ENCODE data around the gene ACO2. TPM values are rescaled to one million over a fixed set of nuclear protein-coding genes. Genes with fewer than 3 reads are reported as not detected.

The ACO2 gene
- polyA plus RNA-seq, 1 of the 3 experiments (the other 2 are of a cell fraction) = 47.0 TPM

DNA sequence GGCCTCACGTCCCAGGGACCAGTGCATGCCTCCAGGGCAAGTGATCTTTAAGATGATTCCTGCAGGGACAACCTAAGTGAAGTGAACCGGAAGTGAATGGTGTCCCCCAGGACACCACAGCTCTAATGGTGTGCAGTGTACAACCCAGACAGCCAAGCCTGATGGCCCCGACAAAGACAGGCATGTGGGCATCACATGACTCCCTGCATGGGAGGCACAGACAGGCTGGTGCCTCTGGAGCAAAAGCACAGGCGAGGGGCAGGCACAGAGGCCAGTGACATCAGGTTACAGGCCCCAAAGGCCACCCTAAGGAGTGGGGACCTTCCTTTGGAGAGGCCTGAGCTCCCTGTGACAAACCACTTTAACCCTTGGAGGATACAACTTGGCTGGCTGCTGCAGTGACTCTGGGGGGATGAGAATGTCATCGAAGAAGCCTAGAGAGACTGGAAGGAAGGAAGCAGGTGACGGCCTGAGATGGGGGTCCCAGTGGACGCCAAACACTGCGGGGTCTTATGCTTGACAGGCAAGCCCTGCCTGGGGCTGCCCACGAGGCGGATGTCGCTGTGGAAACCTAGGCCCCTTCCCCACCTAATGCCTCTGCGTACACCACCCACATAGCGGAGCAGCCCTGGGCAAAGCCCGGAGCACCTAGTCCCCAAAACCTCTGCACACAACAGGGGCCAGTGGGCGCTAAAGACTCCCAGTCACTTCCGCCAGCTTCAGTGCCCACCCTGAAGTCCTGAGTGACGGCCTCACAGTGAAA lies 63.0 kb downstream of the ACO2 start:
- TF ChIP-seq RAD21 (IDR thresholded peaks at IDR 0.05; ENCODE audit: low read length) (no peak), FOXJ3 (CRISPR knock-in tag; IDR thresholded peaks at IDR 0.05) (no peak), SMC3 (IDR thresholded peaks at IDR 0.05; ENCODE audit: low read depth, low read length) (no peak), EP300 (IDR thresholded peaks at IDR 0.05; ENCODE audit: borderline replicate concordance in 1 of 2, low read depth in 1 of 2, low read length in 1 of 2) (no peak), FOXM1 (IDR thresholded peaks at IDR 0.05; ENCODE audit: low read depth) (no peak), SIN3A (IDR thresholded peaks at IDR 0.05; ENCODE audit: borderline replicate concordance, low read depth, low read length) (no peak), MXI1 (IDR thresholded peaks at IDR 0.05; ENCODE audit: low read depth, low read length) (no peak)
- TF ChIP-seq, protein P1, sequence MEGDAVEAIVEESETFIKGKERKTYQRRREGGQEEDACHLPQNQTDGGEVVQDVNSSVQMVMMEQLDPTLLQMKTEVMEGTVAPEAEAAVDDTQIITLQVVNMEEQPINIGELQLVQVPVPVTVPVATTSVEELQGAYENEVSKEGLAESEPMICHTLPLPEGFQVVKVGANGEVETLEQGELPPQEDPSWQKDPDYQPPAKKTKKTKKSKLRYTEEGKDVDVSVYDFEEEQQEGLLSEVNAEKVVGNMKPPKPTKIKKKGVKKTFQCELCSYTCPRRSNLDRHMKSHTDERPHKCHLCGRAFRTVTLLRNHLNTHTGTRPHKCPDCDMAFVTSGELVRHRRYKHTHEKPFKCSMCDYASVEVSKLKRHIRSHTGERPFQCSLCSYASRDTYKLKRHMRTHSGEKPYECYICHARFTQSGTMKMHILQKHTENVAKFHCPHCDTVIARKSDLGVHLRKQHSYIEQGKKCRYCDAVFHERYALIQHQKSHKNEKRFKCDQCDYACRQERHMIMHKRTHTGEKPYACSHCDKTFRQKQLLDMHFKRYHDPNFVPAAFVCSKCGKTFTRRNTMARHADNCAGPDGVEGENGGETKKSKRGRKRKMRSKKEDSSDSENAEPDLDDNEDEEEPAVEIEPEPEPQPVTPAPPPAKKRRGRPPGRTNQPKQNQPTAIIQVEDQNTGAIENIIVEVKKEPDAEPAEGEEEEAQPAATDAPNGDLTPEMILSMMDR (IDR thresholded peaks at IDR 0.05) = no peak
- Histone ChIP-seq H3K4me3 (ENCODE audit: low read depth in 2 of 2, low read length in 1 of 2) (no peak overlapping the region), H3K27me3 (ENCODE audit: insufficient read depth) (no peaks in the 10 kb centered on the region), H3K79me2 (ENCODE audit: insufficient read depth) (no peaks in the 10 kb centered on the region; the same call in 1 of the 2 replicates), H3K4me2 (no peak overlapping the region), H3F3A (replicated peaks; ENCODE audit: insufficient read depth) (no peaks in the 10 kb centered on the region), H3K27ac (ENCODE audit: low read depth in 2 of 2, low read length in 1 of 2) (no peak overlapping the region), H3K9ac (no peak overlapping the region), H3K36me3 (replicated peaks in 1 of 2; ENCODE audit: control insufficient read depth in 1 of 2, insufficient read depth in 2 of 2, low read length in 1 of 2) (peaks cover 0 to 15% of the 10 kb centered on the region in 2 experiments), H3K9me3 (no peaks in the 10 kb centered on the region), H3K4me1 (ENCODE audit: control insufficient read depth in 1 of 2, insufficient read depth in 2 of 2, low read depth in 1 of 2, low read length in 1 of 2) (no peaks in the 10 kb centered on the region; a peak in 1 of 4 replicates), H3K9me2 (no peaks in the 10 kb centered on the region), H2AFZ (ENCODE audit: low read depth) (no peak overlapping the region), H4K20me1 (ENCODE audit: insufficient read depth) (no peaks in the 10 kb centered on the region)
- no CpG with 5 or more reads among the region's 17 CpGs for WGBS (ENCODE audit: low lambda C conversion rate)
- POLR2A ChIA-PET = no interaction called here
- DNase-seq = no peak
- CTCF ChIA-PET = interaction anchor here (1.2 to 1.9 kb wide), 4 partner anchors 9 to 128 kb away, joined by 3 to 11 read pairs (median 6); partner anchors contain the start of gene POLR3H

DNA sequence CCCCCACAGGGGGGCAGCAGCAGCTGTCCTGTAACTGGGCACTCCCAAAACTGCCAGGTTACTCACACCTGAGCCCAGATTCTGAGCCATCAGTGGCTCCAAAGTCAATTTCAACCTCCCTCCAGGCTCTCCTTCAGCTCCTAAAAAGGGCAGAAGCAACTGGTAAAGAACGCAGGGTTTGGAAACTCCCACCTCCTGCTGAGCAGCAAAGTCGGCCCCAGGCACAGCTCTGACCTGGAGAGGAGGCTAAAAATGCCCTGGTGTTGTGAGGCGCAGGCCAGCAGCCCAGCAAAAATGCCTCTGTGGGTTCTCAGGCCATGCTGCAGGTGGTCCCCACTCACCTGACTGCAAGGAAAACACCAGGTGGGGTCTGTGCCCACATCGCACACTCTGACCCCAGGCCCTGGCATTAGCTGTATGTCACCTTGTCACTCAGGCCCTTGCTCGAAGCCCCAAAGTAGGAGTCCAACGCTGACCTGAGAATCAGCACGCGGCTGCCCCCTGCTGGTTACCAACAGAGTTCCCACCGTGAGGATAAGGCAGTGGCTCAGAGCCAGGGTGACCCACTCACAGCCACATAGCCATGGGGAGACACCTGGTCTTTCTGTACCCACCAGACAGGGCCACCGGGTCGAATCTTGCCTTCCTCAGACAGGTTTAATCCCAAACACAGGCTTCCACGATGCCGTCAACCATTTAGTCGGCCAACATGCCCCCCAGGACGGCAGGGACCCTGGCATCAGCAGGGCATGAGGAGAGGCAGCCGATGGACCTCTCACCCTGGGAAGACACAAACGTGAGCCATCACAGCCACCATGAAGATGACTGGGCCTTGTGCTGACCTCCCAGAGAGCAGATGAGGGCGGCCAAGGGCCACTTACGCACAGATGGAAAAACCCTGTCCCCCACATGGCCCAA lies 64.2 kb downstream of the ACO2 start:
- Histone ChIP-seq H3K9me3 (no peaks in the 10 kb centered on the region), H4K20me1 (ENCODE audit: insufficient read depth) (no peaks in the 10 kb centered on the region), H3K36me3 (replicated peaks in 1 of 2; ENCODE audit: control insufficient read depth in 1 of 2, insufficient read depth in 2 of 2, low read length in 1 of 2) (peaks cover 0 to 14% of the 10 kb centered on the region in 2 experiments), H3K9me2 (no peaks in the 10 kb centered on the region), H2AFZ (ENCODE audit: low read depth) (no peak overlapping the region), H3K4me3 (ENCODE audit: low read depth in 2 of 2, low read length in 1 of 2) (no peak overlapping the region; a peak in 1 of 4 replicates), H3K4me1 (ENCODE audit: control insufficient read depth in 1 of 2, insufficient read depth in 2 of 2, low read depth in 1 of 2, low read length in 1 of 2) (no peaks in the 10 kb centered on the region; a peak in 1 of 4 replicates), H3K4me2 (no peak overlapping the region), H3K27ac (ENCODE audit: low read depth in 2 of 2, low read length in 1 of 2) (no peak overlapping the region), H3K9ac (no peak overlapping the region), H3K27me3 (ENCODE audit: insufficient read depth) (no peaks in the 10 kb centered on the region), H3K79me2 (ENCODE audit: insufficient read depth) (no peaks in the 10 kb centered on the region; the same call in 1 of the 2 replicates), H3F3A (replicated peaks; ENCODE audit: insufficient read depth) (no peaks in the 10 kb centered on the region)
- ChIA-PET CTCF (interaction anchor here (0.8 to 1.9 kb wide), 10 partner anchors 8 to 151 kb away, joined by 3 to 11 read pairs (median 3); partner anchors contain the start of gene POLR3H), POLR2A (no interaction called here)
- 0% methylated on average over 1 of the region's 19 CpGs for WGBS (ENCODE audit: low lambda C conversion rate)
- peak; percentile 71 for DNase-seq
- TF ChIP-seq SMC3 (IDR thresholded peaks at IDR 0.05; ENCODE audit: low read depth, low read length) (peak; percentile 27; the same call in 1 of the 2 replicates), POLR2AphosphoS5 (IDR thresholded peaks at IDR 0.05; ENCODE audit: low read depth, low read length) (no peak), RAD21 (IDR thresholded peaks at IDR 0.05; ENCODE audit: low read length) (peak; percentile 41), FOSL2 (IDR thresholded peaks at IDR 0.05; ENCODE audit: borderline replicate concordance, low read depth) (no peak), NRF1 (IDR thresholded peaks at IDR 0.05; ENCODE audit: low read depth, low read length) (no peak), RFX5 (IDR thresholded peaks at IDR 0.05; ENCODE audit: low read length) (no peak)
- TF ChIP-seq, protein P2, sequence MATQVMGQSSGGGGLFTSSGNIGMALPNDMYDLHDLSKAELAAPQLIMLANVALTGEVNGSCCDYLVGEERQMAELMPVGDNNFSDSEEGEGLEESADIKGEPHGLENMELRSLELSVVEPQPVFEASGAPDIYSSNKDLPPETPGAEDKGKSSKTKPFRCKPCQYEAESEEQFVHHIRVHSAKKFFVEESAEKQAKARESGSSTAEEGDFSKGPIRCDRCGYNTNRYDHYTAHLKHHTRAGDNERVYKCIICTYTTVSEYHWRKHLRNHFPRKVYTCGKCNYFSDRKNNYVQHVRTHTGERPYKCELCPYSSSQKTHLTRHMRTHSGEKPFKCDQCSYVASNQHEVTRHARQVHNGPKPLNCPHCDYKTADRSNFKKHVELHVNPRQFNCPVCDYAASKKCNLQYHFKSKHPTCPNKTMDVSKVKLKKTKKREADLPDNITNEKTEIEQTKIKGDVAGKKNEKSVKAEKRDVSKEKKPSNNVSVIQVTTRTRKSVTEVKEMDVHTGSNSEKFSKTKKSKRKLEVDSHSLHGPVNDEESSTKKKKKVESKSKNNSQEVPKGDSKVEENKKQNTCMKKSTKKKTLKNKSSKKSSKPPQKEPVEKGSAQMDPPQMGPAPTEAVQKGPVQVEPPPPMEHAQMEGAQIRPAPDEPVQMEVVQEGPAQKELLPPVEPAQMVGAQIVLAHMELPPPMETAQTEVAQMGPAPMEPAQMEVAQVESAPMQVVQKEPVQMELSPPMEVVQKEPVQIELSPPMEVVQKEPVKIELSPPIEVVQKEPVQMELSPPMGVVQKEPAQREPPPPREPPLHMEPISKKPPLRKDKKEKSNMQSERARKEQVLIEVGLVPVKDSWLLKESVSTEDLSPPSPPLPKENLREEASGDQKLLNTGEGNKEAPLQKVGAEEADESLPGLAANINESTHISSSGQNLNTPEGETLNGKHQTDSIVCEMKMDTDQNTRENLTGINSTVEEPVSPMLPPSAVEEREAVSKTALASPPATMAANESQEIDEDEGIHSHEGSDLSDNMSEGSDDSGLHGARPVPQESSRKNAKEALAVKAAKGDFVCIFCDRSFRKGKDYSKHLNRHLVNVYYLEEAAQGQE (IDR thresholded peaks at IDR 0.05; ENCODE audit: low read depth, low read length) = no peak
- TF ChIP-seq, protein P1 (IDR thresholded peaks at IDR 0.05) = peak; percentile 64
